HepG2 (cell line): Measurements from ENCODE around the gene PRSS8. TPM values are rescaled to one million over a fixed set of nuclear protein-coding genes. Genes with fewer than 3 reads are reported as not detected.

Experiments
- ATF7 ChIP-seq, 2 experiments: fragments of 450-650 bp in 1 of 2; sonication (generic) in 1 of 2; formaldehyde crosslinking in 1 of 2; IDR thresholded peaks; 2 replicates each; pipeline versions ENCODE4 v1.4.0 to v1.6.1; 2016 to 2020; ENCODE audit warnings: antibody characterized with exemption in 1 of 2, mild to moderate bottlenecking in 1 of 2, missing genetic modification reagents in 1 of 2
- HNF4G ChIP-seq, 2 experiments: sonication (generic) in 1 of 2; formaldehyde crosslinking in 1 of 2; IDR thresholded peaks; 2 replicates each; pipeline versions ENCODE4 v1.4.0 to v1.6.1; 2011 to 2020; ENCODE audit warnings: borderline replicate concordance in 2 of 2, low read depth in 2 of 2, mild to moderate bottlenecking in 2 of 2, low read length in 1 of 2, missing genetic modification reagents in 1 of 2, moderate library complexity in 1 of 2
- HOXD1 ChIP-seq: sonication (generic); formaldehyde crosslinking; IDR thresholded peaks from 2 replicates; pipeline ENCODE4 v1.5.0; 2020; ENCODE audit warnings: missing genetic modification reagents
- JUND ChIP-seq: sonication (generic); formaldehyde crosslinking; IDR thresholded peaks from 2 replicates; pipeline ENCODE4 v1.8.0; 2022; ENCODE audit warnings: mild to moderate bottlenecking, missing genetic modification reagents
- MTA3 ChIP-seq: sonication (generic); formaldehyde crosslinking; IDR thresholded peaks from 2 replicates; pipeline ENCODE4 v1.4.0; 2020; ENCODE audit warnings: missing genetic modification reagents
- MTF1 ChIP-seq: sonication (generic); formaldehyde crosslinking; IDR thresholded peaks from 2 replicates; pipeline ENCODE4 v1.5.0; 2020; ENCODE audit warnings: missing genetic modification reagents
- RFX5 ChIP-seq: IDR thresholded peaks from 2 replicates; pipeline ENCODE4 v1.6.1; 2011; ENCODE audit warnings: low read depth, low read length, improper control_type of control experiment
- SALL1 ChIP-seq: sonication (generic); formaldehyde crosslinking; IDR thresholded peaks from 2 replicates; pipeline ENCODE4 v1.8.0; 2022; ENCODE audit warnings: mild to moderate bottlenecking, missing genetic modification reagents
- SIN3A ChIP-seq: IDR thresholded peaks from 2 replicates; pipeline ENCODE4 v1.6.1; 2011; ENCODE audit warnings: low read depth, mild to moderate bottlenecking, control low read depth, low read length, borderline replicate concordance
- SMAD3 ChIP-seq: sonication (generic); formaldehyde crosslinking; IDR thresholded peaks from 2 replicates; pipeline ENCODE4 v1.4.0; 2020; ENCODE audit warnings: missing genetic modification reagents
- SOX6 ChIP-seq, 2 experiments: fragments of 450-650 bp in 1 of 2; sonication (generic) in 1 of 2; formaldehyde crosslinking in 1 of 2; IDR thresholded peaks; 2 replicates each; pipeline versions ENCODE4 v1.4.0 to v1.6.1; 2017 to 2020; ENCODE audit warnings: antibody characterized with exemption in 1 of 2, mild to moderate bottlenecking in 1 of 2, missing genetic modification reagents in 1 of 2
- SRSF4 ChIP-seq: fragments of 200-400 bp; formaldehyde crosslinking; IDR thresholded peaks from one replicate; pipeline ENCODE4 v1.6.1; 2018; ENCODE audit warnings: mild to moderate bottlenecking, low read depth, low read length, moderate library complexity; ENCODE audit not compliant: poor library complexity, severe bottlenecking
- SRSF9 ChIP-seq: fragments of 200-400 bp; formaldehyde crosslinking; IDR thresholded peaks from 2 replicates; pipeline ENCODE4 v1.6.1; 2018; ENCODE audit warnings: borderline replicate concordance, mild to moderate bottlenecking, low read depth, low read length; ENCODE audit not compliant: insufficient read depth, poor library complexity, severe bottlenecking
- ZNF510 ChIP-seq: sonication (generic); formaldehyde crosslinking; IDR thresholded peaks from 2 replicates; pipeline ENCODE4 v1.4.0; 2020; ENCODE audit warnings: low read depth, mild to moderate bottlenecking, missing genetic modification reagents
- ZNF547 ChIP-seq: sonication (generic); formaldehyde crosslinking; IDR thresholded peaks from 2 replicates; pipeline ENCODE4 v1.5.1; 2020; ENCODE audit warnings: mild to moderate bottlenecking, missing genetic modification reagents
- ZNF878 ChIP-seq: sonication (generic); formaldehyde crosslinking; IDR thresholded peaks from 2 replicates; pipeline ENCODE4 v1.8.1; 2023; ENCODE audit warnings: mild to moderate bottlenecking, missing genetic modification reagents, moderate library complexity
- polyA plus RNA-seq, 8 experiments: library from polyadenylated mRNA; depleted of rRNA in 3 of 8; stranded (reverse) in 7 of 8; unstranded in 1 of 8; fragments of >200 nt; fragmentation: Illumina TruSeq in 4 of 8; extraction: Trizol in 4 of 8; gene quantifications; 2 replicates each; pipeline versions ENCODE4 v1.2.1 to v1.2.3, GENCODE V29; 2011 to 2016; ENCODE audit warnings: low read depth in 4 of 8, missing spikeins in 1 of 8, mixed read lengths in 1 of 8; ENCODE audit not compliant: insufficient read depth in 1 of 8
- total RNA-seq, 5 experiments: library from RNA; depleted of rRNA; stranded (reverse); fragments of >200 nt; fragmentation: Illumina TruSeq; extraction: Trizol; gene quantifications; 2 replicates each; pipeline ENCODE4 v1.2.3, GENCODE V29; 2016; ENCODE audit warnings: low read depth in 1 of 5
- TF ChIP-seq, protein P1 (sequence below): sonication (generic); formaldehyde crosslinking; IDR thresholded peaks from 2 replicates; pipeline ENCODE4 v1.5.0; 2020; ENCODE audit warnings: mild to moderate bottlenecking, missing genetic modification reagents
- TF ChIP-seq, protein P2 (sequence below): fragments of 450-650 bp; IDR thresholded peaks from 2 replicates; pipeline ENCODE4 v1.6.1; 2016
- TF ChIP-seq, protein P3 (sequence below): sonication (generic); formaldehyde crosslinking; IDR thresholded peaks from 2 replicates; pipeline ENCODE4 v1.8.1; 2023; ENCODE audit warnings: mild to moderate bottlenecking, moderate library complexity, missing genetic modification reagents
- TF ChIP-seq, protein P4 (sequence below), 2 experiments: sonication (generic) in 1 of 2; formaldehyde crosslinking in 1 of 2; IDR thresholded peaks; 2 replicates each; pipeline versions ENCODE4 v1.4.0 to v1.6.1; 2018 to 2020; ENCODE audit warnings: missing genetic modification reagents in 2 of 2, borderline replicate concordance in 1 of 2, low read depth in 1 of 2, mild to moderate bottlenecking in 1 of 2, missing biosample characterization in 1 of 2

PRSS8 gene
- total and polyA plus RNA-seq, 2 of the 13 experiments (the other 11 are each of a cell fraction or from before 2014, with no cell fraction given): 2.6 to 7.2 TPM

DNA sequence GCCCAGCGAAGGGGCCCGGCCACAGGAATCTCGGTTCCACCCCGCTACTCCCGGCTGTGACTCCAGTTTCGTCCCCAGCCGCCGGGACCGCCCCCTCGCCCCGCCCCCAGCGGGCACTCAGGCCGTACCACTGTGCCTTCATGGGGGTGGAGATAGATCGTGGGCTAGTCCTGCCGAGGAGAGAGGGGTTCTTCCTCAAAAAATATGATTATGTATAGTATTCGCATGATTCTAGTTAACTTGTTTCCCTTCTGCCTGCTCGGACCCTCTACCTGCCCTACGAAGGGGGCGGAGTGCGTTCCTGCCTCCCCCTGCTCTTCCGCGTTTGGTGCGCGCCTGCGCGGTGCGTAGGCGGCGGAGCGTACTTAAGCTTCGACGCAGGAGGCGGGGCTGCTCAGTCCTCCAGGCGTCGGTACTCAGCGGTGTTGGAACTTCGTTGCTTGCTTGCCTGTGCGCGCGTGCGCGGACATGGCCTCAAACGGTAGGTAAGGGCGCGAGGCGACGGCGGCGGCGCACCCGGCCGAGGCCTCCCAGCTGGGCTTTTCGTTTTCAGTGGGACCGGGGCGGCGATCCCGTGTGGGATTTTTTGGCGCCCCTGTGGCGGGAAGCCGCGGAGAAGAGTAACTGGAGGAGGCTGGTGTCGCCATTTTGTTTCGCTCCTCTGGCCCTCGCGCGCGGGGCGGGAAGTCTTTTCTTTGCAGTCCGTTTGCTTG is 44.4 kb upstream of the PRSS8 start, which contains the start of gene FUS (continued):
- TF ChIP-seq, protein P1, sequence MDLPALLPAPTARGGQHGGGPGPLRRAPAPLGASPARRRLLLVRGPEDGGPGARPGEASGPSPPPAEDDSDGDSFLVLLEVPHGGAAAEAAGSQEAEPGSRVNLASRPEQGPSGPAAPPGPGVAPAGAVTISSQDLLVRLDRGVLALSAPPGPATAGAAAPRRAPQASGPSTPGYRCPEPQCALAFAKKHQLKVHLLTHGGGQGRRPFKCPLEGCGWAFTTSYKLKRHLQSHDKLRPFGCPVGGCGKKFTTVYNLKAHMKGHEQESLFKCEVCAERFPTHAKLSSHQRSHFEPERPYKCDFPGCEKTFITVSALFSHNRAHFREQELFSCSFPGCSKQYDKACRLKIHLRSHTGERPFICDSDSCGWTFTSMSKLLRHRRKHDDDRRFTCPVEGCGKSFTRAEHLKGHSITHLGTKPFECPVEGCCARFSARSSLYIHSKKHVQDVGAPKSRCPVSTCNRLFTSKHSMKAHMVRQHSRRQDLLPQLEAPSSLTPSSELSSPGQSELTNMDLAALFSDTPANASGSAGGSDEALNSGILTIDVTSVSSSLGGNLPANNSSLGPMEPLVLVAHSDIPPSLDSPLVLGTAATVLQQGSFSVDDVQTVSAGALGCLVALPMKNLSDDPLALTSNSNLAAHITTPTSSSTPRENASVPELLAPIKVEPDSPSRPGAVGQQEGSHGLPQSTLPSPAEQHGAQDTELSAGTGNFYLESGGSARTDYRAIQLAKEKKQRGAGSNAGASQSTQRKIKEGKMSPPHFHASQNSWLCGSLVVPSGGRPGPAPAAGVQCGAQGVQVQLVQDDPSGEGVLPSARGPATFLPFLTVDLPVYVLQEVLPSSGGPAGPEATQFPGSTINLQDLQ (CRISPR knock-in tag): no peak; the same call in 1 of the 2 replicates
- TF ChIP-seq SIN3A (no peak; the same call in 1 of the 2 replicates), HOXD1 (CRISPR knock-in tag) (peak; percentile 81; the same call in 1 of the 2 replicates), MTF1 (CRISPR knock-in tag) (no peak), SRSF9 (no peak), ZNF547 (CRISPR knock-in tag) (peak; percentile 97; the same call in 1 of the 2 replicates), SRSF4 (peak; percentile 89), MTA3 (CRISPR knock-in tag) (no peak), SMAD3 (CRISPR knock-in tag) (peak; percentile 91), ZNF878 (CRISPR knock-in tag) (no peak; the same call in 1 of the 2 replicates), ZNF510 (CRISPR knock-in tag) (peak; percentile 98), RFX5 (peak; percentile 30; the same call in 1 of the 2 replicates), HNF4G (IDR thresholded peaks at IDR 0.05; ENCODE audit: borderline replicate concordance, low read depth, low read length) (peak; percentile 3; the same call in 1 of the 2 replicates), HNF4G (CRISPR knock-in tag; IDR thresholded peaks at IDR 0.05; ENCODE audit: borderline replicate concordance, low read depth) (no peak), JUND (no peak; the same call in 1 of the 2 replicates), SOX6 (IDR thresholded peaks at IDR 0.05) (no peak), SOX6 (CRISPR knock-in tag; IDR thresholded peaks at IDR 0.05) (peak; percentile 44; the same call in 1 of the 2 replicates), ATF7 (IDR thresholded peaks at IDR 0.05) (peak; percentile 98), ATF7 (CRISPR knock-in tag; IDR thresholded peaks at IDR 0.05) (0 out of 2 replicates have a peak, but pooled peaks have one; percentile 10), SALL1 (CRISPR knock-in tag) (peak; percentile 86)
- TF ChIP-seq, protein P2, sequence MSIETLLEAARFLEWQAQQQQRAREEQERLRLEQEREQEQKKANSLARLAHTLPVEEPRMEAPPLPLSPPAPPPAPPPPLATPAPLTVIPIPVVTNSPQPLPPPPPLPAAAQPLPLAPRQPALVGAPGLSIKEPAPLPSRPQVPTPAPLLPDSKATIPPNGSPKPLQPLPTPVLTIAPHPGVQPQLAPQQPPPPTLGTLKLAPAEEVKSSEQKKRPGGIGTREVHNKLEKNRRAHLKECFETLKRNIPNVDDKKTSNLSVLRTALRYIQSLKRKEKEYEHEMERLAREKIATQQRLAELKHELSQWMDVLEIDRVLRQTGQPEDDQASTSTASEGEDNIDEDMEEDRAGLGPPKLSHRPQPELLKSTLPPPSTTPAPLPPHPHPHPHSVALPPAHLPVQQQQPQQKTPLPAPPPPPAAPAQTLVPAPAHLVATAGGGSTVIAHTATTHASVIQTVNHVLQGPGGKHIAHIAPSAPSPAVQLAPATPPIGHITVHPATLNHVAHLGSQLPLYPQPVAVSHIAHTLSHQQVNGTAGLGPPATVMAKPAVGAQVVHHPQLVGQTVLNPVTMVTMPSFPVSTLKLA: no peak
- TF ChIP-seq, protein P3, sequence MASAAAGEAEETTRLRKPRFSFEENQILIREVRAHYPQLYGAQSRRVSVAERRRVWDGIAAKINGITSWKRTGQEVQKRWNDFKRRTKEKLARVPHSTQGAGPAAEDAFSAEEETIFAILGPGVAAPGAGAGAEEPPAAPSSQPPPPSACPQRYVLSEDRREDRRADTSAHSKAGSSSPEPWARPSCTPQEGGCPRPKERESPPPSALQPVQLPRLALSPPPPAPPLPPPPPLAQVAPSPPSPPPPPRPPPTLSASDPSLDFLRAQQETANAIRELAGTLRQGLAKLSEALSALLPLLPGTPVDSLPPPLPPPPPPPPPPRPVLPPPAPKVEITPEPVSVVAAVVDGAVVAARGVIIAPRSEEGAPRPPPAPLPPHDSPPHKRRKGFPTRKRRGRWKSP (CRISPR knock-in tag): peak; percentile 92
- TF ChIP-seq, protein P4, sequence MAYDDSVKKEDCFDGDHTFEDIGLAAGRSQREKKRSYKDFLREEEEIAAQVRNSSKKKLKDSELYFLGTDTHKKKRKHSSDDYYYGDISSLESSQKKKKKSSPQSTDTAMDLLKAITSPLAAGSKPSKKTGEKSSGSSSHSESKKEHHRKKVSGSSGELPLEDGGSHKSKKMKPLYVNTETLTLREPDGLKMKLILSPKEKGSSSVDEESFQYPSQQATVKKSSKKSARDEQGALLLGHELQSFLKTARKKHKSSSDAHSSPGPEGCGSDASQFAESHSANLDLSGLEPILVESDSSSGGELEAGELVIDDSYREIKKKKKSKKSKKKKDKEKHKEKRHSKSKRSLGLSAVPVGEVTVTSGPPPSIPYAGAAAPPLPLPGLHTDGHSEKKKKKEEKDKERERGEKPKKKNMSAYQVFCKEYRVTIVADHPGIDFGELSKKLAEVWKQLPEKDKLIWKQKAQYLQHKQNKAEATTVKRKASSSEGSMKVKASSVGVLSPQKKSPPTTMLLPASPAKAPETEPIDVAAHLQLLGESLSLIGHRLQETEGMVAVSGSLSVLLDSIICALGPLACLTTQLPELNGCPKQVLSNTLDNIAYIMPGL (CRISPR knock-in tag; IDR thresholded peaks at IDR 0.05; ENCODE audit: borderline replicate concordance in 1 of 2, low read depth in 1 of 2): peak; percentile 56 to 93
